Loucy (cell line): ENCODE results near the gene GCNT4.

Experiments
- EZH2phosphoT487 ChIP-seq: fragments of 200-600 bp; IDR thresholded peaks from 2 replicates; pipeline ENCODE4 v1.6.1; 2018; ENCODE audit warnings: antibody characterized with exemption, mild to moderate bottlenecking, moderate library complexity, borderline replicate concordance
- TF ChIP-seq, protein P1 (sequence below): fragments of 200-600 bp; sonication (generic); conservative IDR thresholded peaks from 2 replicates; pipeline ENCODE4 v1.5.1; 2014; ENCODE audit warnings: mild to moderate bottlenecking, antibody characterized with exemption, low read length

DNA sequence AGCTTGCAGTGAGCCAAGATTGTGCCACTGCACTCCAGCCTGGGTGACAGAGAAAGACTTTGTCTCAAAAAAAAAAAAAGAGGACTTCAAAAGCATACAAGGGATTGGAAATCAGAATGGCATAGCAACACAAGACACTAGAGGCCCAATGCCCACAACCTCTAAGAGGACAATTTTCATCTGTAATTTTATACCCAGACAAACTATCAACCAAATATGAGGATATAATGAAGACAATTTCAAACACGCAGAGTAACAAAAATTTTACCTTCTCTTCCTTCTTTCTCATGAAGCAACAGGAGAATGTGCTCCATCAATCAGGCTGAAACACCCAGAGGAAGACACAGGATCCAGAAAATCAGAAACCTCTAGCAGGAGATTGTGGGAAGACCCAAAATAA is 46.8 kb downstream of the GCNT4 start:
- TF ChIP-seq, protein P1, sequence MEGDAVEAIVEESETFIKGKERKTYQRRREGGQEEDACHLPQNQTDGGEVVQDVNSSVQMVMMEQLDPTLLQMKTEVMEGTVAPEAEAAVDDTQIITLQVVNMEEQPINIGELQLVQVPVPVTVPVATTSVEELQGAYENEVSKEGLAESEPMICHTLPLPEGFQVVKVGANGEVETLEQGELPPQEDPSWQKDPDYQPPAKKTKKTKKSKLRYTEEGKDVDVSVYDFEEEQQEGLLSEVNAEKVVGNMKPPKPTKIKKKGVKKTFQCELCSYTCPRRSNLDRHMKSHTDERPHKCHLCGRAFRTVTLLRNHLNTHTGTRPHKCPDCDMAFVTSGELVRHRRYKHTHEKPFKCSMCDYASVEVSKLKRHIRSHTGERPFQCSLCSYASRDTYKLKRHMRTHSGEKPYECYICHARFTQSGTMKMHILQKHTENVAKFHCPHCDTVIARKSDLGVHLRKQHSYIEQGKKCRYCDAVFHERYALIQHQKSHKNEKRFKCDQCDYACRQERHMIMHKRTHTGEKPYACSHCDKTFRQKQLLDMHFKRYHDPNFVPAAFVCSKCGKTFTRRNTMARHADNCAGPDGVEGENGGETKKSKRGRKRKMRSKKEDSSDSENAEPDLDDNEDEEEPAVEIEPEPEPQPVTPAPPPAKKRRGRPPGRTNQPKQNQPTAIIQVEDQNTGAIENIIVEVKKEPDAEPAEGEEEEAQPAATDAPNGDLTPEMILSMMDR, result no peak
- TF ChIP-seq EZH2phosphoT487, result no peak
